ENCODE data around the gene RASL11B. TPM values are rescaled to one million over a fixed set of nuclear protein-coding genes. Genes with fewer than 3 reads are reported as not detected.

The RASL11B gene
- total and polyA plus RNA-seq, 9 donors: 7.5 to 15.2 (median 11.6) TPM

GRCh38 chr4:52842792-52843191 is 19.3 kb upstream of the RASL11B start:
- WGBS (ENCODE audit: insufficient coverage): 53% methylated on average over 2 of the region's 3 CpGs
- Histone ChIP-seq H3K27me3 (ENCODE audit: control insufficient read depth, insufficient read depth, low read length) (no peaks in the 10 kb centered on the region), H3K4me3 (ENCODE audit: low read length) (no peak overlapping the region), H3K9me3 (replicated peaks; ENCODE audit: control insufficient read depth, low read depth, low read length) (no peaks in the 10 kb centered on the region), H3K4me1 (ENCODE audit: control insufficient read depth, insufficient read depth, low read length) (peaks cover 26% of the 10 kb centered on the region), H3K36me3 (ENCODE audit: control insufficient read depth, insufficient read depth, low read length) (no peaks in the 10 kb centered on the region), H3K27ac (ENCODE audit: low read length) (no peak overlapping the region)
- DNase-seq: no peak

- no peaks in the 10 kb centered on the region for H3K27me3 ChIP-seq (ENCODE audit: control insufficient read depth, insufficient read depth, low read length)
- no peak overlapping the region for H3K27ac ChIP-seq (ENCODE audit: low read length)
- H3K4me1 ChIP-seq (ENCODE audit: control insufficient read depth, insufficient read depth, low read length): peaks cover 21% of the 10 kb centered on the region
- no peaks in the 10 kb centered on the region for H3K36me3 ChIP-seq (ENCODE audit: control insufficient read depth, insufficient read depth, low read length)
- no peak overlapping the region for H3K4me3 ChIP-seq (ENCODE audit: low read length)
- no peaks in the 10 kb centered on the region for H3K9me3 ChIP-seq (replicated peaks; ENCODE audit: control insufficient read depth, low read depth, low read length)
- WGBS (ENCODE audit: insufficient coverage): no CpG with 5 or more reads among the region's 2 CpGs
- DNase-seq: no peak
Measured at GRCh38 chr4:52843351-52843750, 18.8 kb upstream of the RASL11B start.

- Histone ChIP-seq H3K4me3 (ENCODE audit: low read length) (no peak overlapping the region), H3K27me3 (ENCODE audit: control insufficient read depth, insufficient read depth, low read length) (no peaks in the 10 kb centered on the region), H3K27ac (ENCODE audit: low read length) (no peak overlapping the region), H3K9me3 (replicated peaks; ENCODE audit: control insufficient read depth, low read depth, low read length) (no peaks in the 10 kb centered on the region), H3K36me3 (ENCODE audit: control insufficient read depth, insufficient read depth, low read length) (no peaks in the 10 kb centered on the region), H3K4me1 (ENCODE audit: control insufficient read depth, insufficient read depth, low read length) (peaks cover 15% of the 10 kb centered on the region)
- WGBS (ENCODE audit: insufficient coverage): 92% methylated on average over 3 of the region's 3 CpGs
- DNase-seq: peak; percentile 72
Measured at GRCh38 chr4:52843958-52844357, 18.2 kb upstream of the RASL11B start.

GRCh38 chr4:52844596-52844995 is 17.5 kb upstream of the RASL11B start:
- no peak overlapping the region for H3K27ac ChIP-seq (ENCODE audit: low read length)
- no peak overlapping the region for H3K4me3 ChIP-seq (ENCODE audit: low read length)
- peaks cover 13% of the 10 kb centered on the region for H3K4me1 ChIP-seq (ENCODE audit: control insufficient read depth, insufficient read depth, low read length)
- no peaks in the 10 kb centered on the region for H3K9me3 ChIP-seq (replicated peaks; ENCODE audit: control insufficient read depth, low read depth, low read length)
- DNase-seq: no peak
- no peaks in the 10 kb centered on the region for H3K36me3 ChIP-seq (ENCODE audit: control insufficient read depth, insufficient read depth, low read length)
- no peaks in the 10 kb centered on the region for H3K27me3 ChIP-seq (ENCODE audit: control insufficient read depth, insufficient read depth, low read length)
- WGBS (ENCODE audit: insufficient coverage): 100% methylated on average over 1 of the region's 2 CpGs

- WGBS (ENCODE audit: insufficient coverage): 86% methylated on average over 1 of the region's 2 CpGs
- no peak for DNase-seq
- Histone ChIP-seq H3K4me1 (ENCODE audit: control insufficient read depth, insufficient read depth, low read length) (peaks cover 7% of the 10 kb centered on the region), H3K36me3 (ENCODE audit: control insufficient read depth, insufficient read depth, low read length) (no peaks in the 10 kb centered on the region), H3K9me3 (replicated peaks; ENCODE audit: control insufficient read depth, low read depth, low read length) (no peaks in the 10 kb centered on the region), H3K4me3 (ENCODE audit: low read length) (no peak overlapping the region), H3K27ac (ENCODE audit: low read length) (no peak overlapping the region), H3K27me3 (ENCODE audit: control insufficient read depth, insufficient read depth, low read length) (no peaks in the 10 kb centered on the region)
Measured at GRCh38 chr4:52846502-52846901, 15.6 kb upstream of the RASL11B start.

- no peak for DNase-seq
- no peaks in the 10 kb centered on the region for H3K9me3 ChIP-seq (replicated peaks; ENCODE audit: control insufficient read depth, low read depth, low read length)
- no CpG with 5 or more reads among the region's 6 CpGs for WGBS (ENCODE audit: insufficient coverage)
Measured at GRCh38 chr4:52848254-52848653, 13.9 kb upstream of the RASL11B start.

GRCh38 chr4:52850406-52851124 is 11.6 kb upstream of the RASL11B start:
- no peak for DNase-seq
- WGBS (ENCODE audit: insufficient coverage): 90% methylated on average over 1 of the region's 3 CpGs
- Histone ChIP-seq H3K4me1 (ENCODE audit: control insufficient read depth, insufficient read depth, low read length) (peaks cover 9% of the 10 kb centered on the region), H3K27ac (ENCODE audit: low read length) (no peak overlapping the region), H3K27me3 (ENCODE audit: control insufficient read depth, insufficient read depth, low read length) (no peaks in the 10 kb centered on the region), H3K36me3 (ENCODE audit: control insufficient read depth, insufficient read depth, low read length) (no peaks in the 10 kb centered on the region), H3K4me3 (ENCODE audit: low read length) (no peak overlapping the region), H3K9me3 (replicated peaks; ENCODE audit: control insufficient read depth, low read depth, low read length) (no peaks in the 10 kb centered on the region)

More at GRCh38 chr4:52848254-52848653, 13.9 kb upstream of the RASL11B start:
- H3K36me3 ChIP-seq (ENCODE audit: control insufficient read depth, insufficient read depth, low read length): no peaks in the 10 kb centered on the region
- no peak overlapping the region for H3K4me3 ChIP-seq (ENCODE audit: low read length)
- peaks cover 6% of the 10 kb centered on the region for H3K4me1 ChIP-seq (ENCODE audit: control insufficient read depth, insufficient read depth, low read length)
- no peak overlapping the region for H3K27ac ChIP-seq (ENCODE audit: low read length)
- H3K27me3 ChIP-seq (ENCODE audit: control insufficient read depth, insufficient read depth, low read length): no peaks in the 10 kb centered on the region

- Histone ChIP-seq H3K4me3 (ENCODE audit: low read length) (no peak overlapping the region), H3K36me3 (ENCODE audit: control insufficient read depth, insufficient read depth, low read length) (no peaks in the 10 kb centered on the region), H3K27ac (ENCODE audit: low read length) (no peak overlapping the region), H3K9me3 (replicated peaks; ENCODE audit: control insufficient read depth, low read depth, low read length) (no peaks in the 10 kb centered on the region), H3K4me1 (ENCODE audit: control insufficient read depth, insufficient read depth, low read length) (peaks cover 9% of the 10 kb centered on the region), H3K27me3 (ENCODE audit: control insufficient read depth, insufficient read depth, low read length) (no peaks in the 10 kb centered on the region)
- WGBS (ENCODE audit: insufficient coverage): 63% methylated on average over 1 of the region's 1 CpG
- no peak for DNase-seq
Measured at GRCh38 chr4:52852041-52852440, 10.1 kb upstream of the RASL11B start.

GRCh38 chr4:52852711-52853110 is 9.4 kb upstream of the RASL11B start:
- Histone ChIP-seq H3K27me3 (ENCODE audit: control insufficient read depth, insufficient read depth, low read length) (no peaks in the 10 kb centered on the region), H3K9me3 (replicated peaks; ENCODE audit: control insufficient read depth, low read depth, low read length) (no peaks in the 10 kb centered on the region), H3K4me1 (ENCODE audit: control insufficient read depth, insufficient read depth, low read length) (peaks cover 9% of the 10 kb centered on the region), H3K27ac (ENCODE audit: low read length) (no peak overlapping the region), H3K36me3 (ENCODE audit: control insufficient read depth, insufficient read depth, low read length) (no peaks in the 10 kb centered on the region), H3K4me3 (ENCODE audit: low read length) (no peak overlapping the region)
- no peak for DNase-seq
- WGBS (ENCODE audit: insufficient coverage): 80% methylated on average over 2 of the region's 3 CpGs

- H3K36me3 ChIP-seq (ENCODE audit: control insufficient read depth, insufficient read depth, low read length): no peaks in the 10 kb centered on the region
- DNase-seq: no peak
- H3K27me3 ChIP-seq (ENCODE audit: control insufficient read depth, insufficient read depth, low read length): no peaks in the 10 kb centered on the region
- H3K4me3 ChIP-seq (ENCODE audit: low read length): no peak overlapping the region
- peaks cover 9% of the 10 kb centered on the region for H3K4me1 ChIP-seq (ENCODE audit: control insufficient read depth, insufficient read depth, low read length)
- H3K9me3 ChIP-seq (replicated peaks; ENCODE audit: control insufficient read depth, low read depth, low read length): peaks cover 5% of the 10 kb centered on the region
- no peak overlapping the region for H3K27ac ChIP-seq (ENCODE audit: low read length)
Measured at GRCh38 chr4:52853351-52853750, 8.8 kb upstream of the RASL11B start.

- 90% methylated on average over 1 of the region's 1 CpG for WGBS (ENCODE audit: insufficient coverage)
- Histone ChIP-seq H3K4me3 (ENCODE audit: low read length) (no peak overlapping the region), H3K27ac (ENCODE audit: low read length) (no peak overlapping the region), H3K9me3 (replicated peaks; ENCODE audit: control insufficient read depth, low read depth, low read length) (peaks cover 5% of the 10 kb centered on the region), H3K4me1 (ENCODE audit: control insufficient read depth, insufficient read depth, low read length) (peaks cover 17% of the 10 kb centered on the region), H3K36me3 (ENCODE audit: control insufficient read depth, insufficient read depth, low read length) (no peaks in the 10 kb centered on the region), H3K27me3 (ENCODE audit: control insufficient read depth, insufficient read depth, low read length) (peaks cover 8% of the 10 kb centered on the region)
- no peak for DNase-seq
Measured at GRCh38 chr4:52856801-52857200, 5.3 kb upstream of the RASL11B start.

All from muscle of leg (tissue), 11 donors.